Skeletal muscle tissue (tissue), 4 donors: ENCODE measurements around the gene SETD1A. TPM values are rescaled to one million over a fixed set of nuclear protein-coding genes. Genes with fewer than 3 reads are reported as not detected.
A peak's percentile ranks its signal among the peaks of the same experiment; 100 is the strongest.

Experiments
- H3K27ac ChIP-seq: one replicate; pipeline ENCODE4 v1.7.0; 2013; ENCODE audit warnings: mild to moderate bottlenecking, low read depth, low read length, inconsistent platforms
- H3K27me3 ChIP-seq, 3 donors: one replicate each; pipeline ENCODE4 v1.7.0; 2013; ENCODE audit warnings: low read length in 3 of 3; ENCODE audit not compliant: control insufficient read depth in 3 of 3, insufficient read depth in 3 of 3
- H3K36me3 ChIP-seq, 3 donors: one replicate each; pipeline ENCODE4 v1.7.0; 2013; ENCODE audit warnings: low read length in 3 of 3; ENCODE audit not compliant: control insufficient read depth in 3 of 3, insufficient read depth in 3 of 3
- H3K4me1 ChIP-seq, 3 donors: one replicate each; pipeline ENCODE4 v1.7.0; 2013; ENCODE audit warnings: low read length in 3 of 3, mild to moderate bottlenecking in 3 of 3; ENCODE audit not compliant: control insufficient read depth in 3 of 3, insufficient read depth in 3 of 3
- H3K4me3 ChIP-seq, 3 donors: one replicate each; pipeline ENCODE4 v1.7.0; 2013; ENCODE audit warnings: low read length in 3 of 3
- H3K9ac ChIP-seq, 3 donors: one replicate each; pipeline ENCODE4 v1.7.0; 2013; ENCODE audit warnings: low read length in 3 of 3, mild to moderate bottlenecking in 3 of 3, moderate library complexity in 2 of 3, low read depth in 1 of 3
- H3K9me3 ChIP-seq, 3 donors: one replicate each; pipeline ENCODE4 v1.7.0; 2013; ENCODE audit warnings: low read length in 3 of 3; ENCODE audit not compliant: control insufficient read depth in 3 of 3
- total RNA-seq: library from RNA; depleted of rRNA; stranded (reverse); fragments of >200 nt; gene quantifications from one replicate; pipeline ENCODE4 v1.2.3, GENCODE V29; 2014
- donor health status: Osteomylitis.

SETD1A gene
- total RNA-seq: 3.7 TPM

GRCh38 chr16:30957456-30958174 lies at the start of gene SETD1A:
Gene SETD1A (plus strand): TSS chr16:30957754. CDS start chr16:30958732, 978 bp downstream.
- peak within 1 kb of the TSS; percentile 99 for H3K27ac ChIP-seq
- peaks cover 34 to 36% (median 35%) of the 10 kb centered on the region in 3 donors for H3K36me3 ChIP-seq
- no peaks in the 10 kb centered on the region for H3K9me3 ChIP-seq
- H3K27me3 ChIP-seq: no peaks in the 10 kb centered on the region
- H3K9ac ChIP-seq: peak within 1 kb of the TSS; percentile 96 to 100 (median 99)
- peaks cover 26 to 36% (median 27%) of the 10 kb centered on the region in 3 donors for H3K4me1 ChIP-seq
- H3K4me3 ChIP-seq: peak within 1 kb of the TSS; percentile 86 to 95 (median 95)

GRCh38 chr16:30910427-30911029 lies 47.0 kb upstream of the SETD1A start:
- no peaks in the 10 kb centered on the region for H3K4me1 ChIP-seq
- H3K9me3 ChIP-seq: no peaks in the 10 kb centered on the region
- H3K27me3 ChIP-seq: no peaks in the 10 kb centered on the region
- H3K27ac ChIP-seq: no peak overlapping the region
- H3K4me3 ChIP-seq: no peak overlapping the region
- H3K9ac ChIP-seq: no peak overlapping the region
- H3K36me3 ChIP-seq: no peaks in the 10 kb centered on the region

- no peak overlapping the region for H3K9ac ChIP-seq
- no peaks in the 10 kb centered on the region for H3K27me3 ChIP-seq
- H3K36me3 ChIP-seq: no peaks in the 10 kb centered on the region
- H3K27ac ChIP-seq: no peak overlapping the region
- no peaks in the 10 kb centered on the region for H3K4me1 ChIP-seq
- H3K9me3 ChIP-seq: no peaks in the 10 kb centered on the region
- no peak overlapping the region for H3K4me3 ChIP-seq
Measured at GRCh38 chr16:30912794-30913412, 44.7 kb upstream of the SETD1A start.

GRCh38 chr16:30914830-30915229 lies 42.7 kb upstream of the SETD1A start:
- Histone ChIP-seq H3K9ac (no peak overlapping the region), H3K4me1 (no peaks in the 10 kb centered on the region), H3K27me3 (no peaks in the 10 kb centered on the region), H3K9me3 (no peaks in the 10 kb centered on the region), H3K27ac (no peak overlapping the region), H3K4me3 (no peak overlapping the region), H3K36me3 (no peaks in the 10 kb centered on the region)

- peaks cover 9 to 10% (median 10%) of the 10 kb centered on the region in 3 donors for H3K4me1 ChIP-seq
- no peaks in the 10 kb centered on the region for H3K27me3 ChIP-seq
- no peak overlapping the region for H3K4me3 ChIP-seq
- H3K36me3 ChIP-seq: no peaks in the 10 kb centered on the region
- H3K9ac ChIP-seq: no peak overlapping the region
- no peaks in the 10 kb centered on the region for H3K9me3 ChIP-seq
- no peak overlapping the region for H3K27ac ChIP-seq
Measured at GRCh38 chr16:30918614-30919013, 38.9 kb upstream of the SETD1A start.

- Histone ChIP-seq H3K9me3 (no peaks in the 10 kb centered on the region), H3K4me1 (peaks cover 10 to 17% (median 11%) of the 10 kb centered on the region in 3 donors), H3K36me3 (peaks cover 0 to 2% (median 0%) of the 10 kb centered on the region in 3 donors), H3K27me3 (no peaks in the 10 kb centered on the region), H3K9ac (no peak overlapping the region), H3K4me3 (no peak overlapping the region), H3K27ac (no peak overlapping the region)
Measured at GRCh38 chr16:30920891-30921290, 36.7 kb upstream of the SETD1A start.

GRCh38 chr16:30921459-30921747 lies 36.2 kb upstream of the SETD1A start:
- peak overlapping the region; percentile 89 for H3K27ac ChIP-seq
- H3K4me1 ChIP-seq: peaks cover 10 to 17% (median 11%) of the 10 kb centered on the region in 3 donors
- peaks cover 0 to 3% (median 2%) of the 10 kb centered on the region in 3 donors for H3K36me3 ChIP-seq
- peak overlapping the region; percentile 70 to 87 (median 71) for H3K4me3 ChIP-seq
- peak overlapping the region; percentile 62 to 80 (median 70) for H3K9ac ChIP-seq
- no peaks in the 10 kb centered on the region for H3K27me3 ChIP-seq
- no peaks in the 10 kb centered on the region for H3K9me3 ChIP-seq

GRCh38 chr16:30921748-30922419 lies 35.7 kb upstream of the SETD1A start:
- Histone ChIP-seq H3K27ac (peak overlapping the region; percentile 89), H3K4me1 (peaks cover 10 to 17% (median 11%) of the 10 kb centered on the region in 3 donors), H3K36me3 (peaks cover 0 to 3% (median 2%) of the 10 kb centered on the region in 3 donors), H3K27me3 (no peaks in the 10 kb centered on the region), H3K9ac (peak overlapping the region; percentile 62 to 80 (median 70)), H3K4me3 (peak overlapping the region; percentile 70 to 87 (median 71)), H3K9me3 (no peaks in the 10 kb centered on the region)

GRCh38 chr16:30922420-30922959 lies 35.1 kb upstream of the SETD1A start:
- peaks cover 10 to 17% (median 11%) of the 10 kb centered on the region in 3 donors for H3K4me1 ChIP-seq
- no peaks in the 10 kb centered on the region for H3K9me3 ChIP-seq
- H3K4me3 ChIP-seq: peak overlapping the region; percentile 71 to 95 (median 82)
- peak overlapping the region; percentile 89 for H3K27ac ChIP-seq
- no peaks in the 10 kb centered on the region for H3K27me3 ChIP-seq
- peaks cover 0 to 3% (median 2%) of the 10 kb centered on the region in 3 donors for H3K36me3 ChIP-seq
- H3K9ac ChIP-seq: peak overlapping the region; percentile 69 to 80 (median 70)
